Measurements from ENCODE around the gene CACNA2D4. TPM values are rescaled to one million over a fixed set of nuclear protein-coding genes. Genes with fewer than 3 reads are reported as not detected.
"Not testable (repeated sequence)": the region's sequence is repeated elsewhere in the genome, so short reads cannot be mapped to it uniquely, and the experiment has no call there.

Gene CACNA2D4
- total RNA-seq, 1 donor from 2014 or later = 0.45 TPM

DNA sequence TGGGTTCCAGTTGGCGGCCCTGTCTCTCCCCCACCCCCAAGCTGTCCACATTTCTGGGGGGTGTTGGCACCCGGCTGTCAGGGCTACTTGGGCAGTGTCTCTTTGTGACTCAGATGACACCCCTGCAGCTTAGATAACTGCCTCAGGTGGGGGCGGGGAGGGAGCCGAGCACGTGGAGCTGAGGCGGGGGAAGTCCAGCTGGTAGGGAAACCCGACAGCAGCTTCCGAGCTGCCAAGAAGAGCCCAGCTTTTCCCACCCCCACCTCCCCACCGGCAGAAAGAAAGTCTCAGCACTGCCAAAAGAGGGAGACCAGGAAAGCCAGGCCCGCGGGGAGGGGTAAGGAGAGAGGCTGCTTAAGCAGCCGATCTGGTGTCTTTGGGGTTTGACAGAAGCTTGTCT is 96.6 kb downstream of the CACNA2D4 start:
- no peak overlapping the region for H3K27ac Mint-ChIP-seq
- H3K36me3 Mint-ChIP-seq = no peaks in the 10 kb centered on the region
- DNase-seq (ENCODE audit: low spot score in 2 of 2, unreplicated experiment in 2 of 2) = no peak
- no peaks in the 10 kb centered on the region for H3K9me3 Mint-ChIP-seq
- no peak overlapping the region for H3K4me3 Mint-ChIP-seq
- TF ChIP-seq, protein P1, sequence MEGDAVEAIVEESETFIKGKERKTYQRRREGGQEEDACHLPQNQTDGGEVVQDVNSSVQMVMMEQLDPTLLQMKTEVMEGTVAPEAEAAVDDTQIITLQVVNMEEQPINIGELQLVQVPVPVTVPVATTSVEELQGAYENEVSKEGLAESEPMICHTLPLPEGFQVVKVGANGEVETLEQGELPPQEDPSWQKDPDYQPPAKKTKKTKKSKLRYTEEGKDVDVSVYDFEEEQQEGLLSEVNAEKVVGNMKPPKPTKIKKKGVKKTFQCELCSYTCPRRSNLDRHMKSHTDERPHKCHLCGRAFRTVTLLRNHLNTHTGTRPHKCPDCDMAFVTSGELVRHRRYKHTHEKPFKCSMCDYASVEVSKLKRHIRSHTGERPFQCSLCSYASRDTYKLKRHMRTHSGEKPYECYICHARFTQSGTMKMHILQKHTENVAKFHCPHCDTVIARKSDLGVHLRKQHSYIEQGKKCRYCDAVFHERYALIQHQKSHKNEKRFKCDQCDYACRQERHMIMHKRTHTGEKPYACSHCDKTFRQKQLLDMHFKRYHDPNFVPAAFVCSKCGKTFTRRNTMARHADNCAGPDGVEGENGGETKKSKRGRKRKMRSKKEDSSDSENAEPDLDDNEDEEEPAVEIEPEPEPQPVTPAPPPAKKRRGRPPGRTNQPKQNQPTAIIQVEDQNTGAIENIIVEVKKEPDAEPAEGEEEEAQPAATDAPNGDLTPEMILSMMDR (IDR thresholded peaks at IDR 0.05; ENCODE audit: unreplicated experiment) = no peak
- peaks cover 3% of the 10 kb centered on the region for H3K4me1 Mint-ChIP-seq
- peaks cover 79% of the 10 kb centered on the region for H3K27me3 Mint-ChIP-seq (ENCODE audit: low read depth)

DNA sequence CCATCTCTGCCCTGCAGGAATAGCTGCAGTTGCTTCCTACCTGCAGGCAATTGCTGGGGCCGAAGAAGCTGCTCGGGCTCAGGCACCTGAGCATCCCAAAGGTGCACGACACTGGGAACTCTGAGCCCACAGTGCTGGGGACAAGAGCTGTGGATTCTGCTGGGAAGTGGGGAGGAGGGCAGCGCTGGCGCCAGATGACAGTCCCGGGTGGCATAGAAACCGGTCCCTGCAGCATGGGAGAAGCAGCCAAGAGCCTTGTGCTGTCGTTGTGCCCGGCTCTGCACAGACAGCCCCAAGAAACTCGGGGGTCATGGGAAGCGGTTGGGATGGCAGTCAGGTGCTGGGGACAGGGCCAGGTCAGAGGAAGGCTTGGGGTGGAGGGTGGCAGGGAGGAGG is 97.6 kb downstream of the CACNA2D4 start:
- Mint-ChIP-seq H3K27me3 (ENCODE audit: low read depth) (peaks cover 82% of the 10 kb centered on the region), H3K9me3 (no peaks in the 10 kb centered on the region), H3K27ac (no peak overlapping the region), H3K4me1 (peaks cover 3% of the 10 kb centered on the region), H3K4me3 (no peak overlapping the region), H3K36me3 (no peaks in the 10 kb centered on the region)
- TF ChIP-seq, protein P1 (IDR thresholded peaks at IDR 0.05; ENCODE audit: unreplicated experiment) = no peak
- no peak for DNase-seq (ENCODE audit: low spot score in 2 of 2, unreplicated experiment in 2 of 2)

DNA sequence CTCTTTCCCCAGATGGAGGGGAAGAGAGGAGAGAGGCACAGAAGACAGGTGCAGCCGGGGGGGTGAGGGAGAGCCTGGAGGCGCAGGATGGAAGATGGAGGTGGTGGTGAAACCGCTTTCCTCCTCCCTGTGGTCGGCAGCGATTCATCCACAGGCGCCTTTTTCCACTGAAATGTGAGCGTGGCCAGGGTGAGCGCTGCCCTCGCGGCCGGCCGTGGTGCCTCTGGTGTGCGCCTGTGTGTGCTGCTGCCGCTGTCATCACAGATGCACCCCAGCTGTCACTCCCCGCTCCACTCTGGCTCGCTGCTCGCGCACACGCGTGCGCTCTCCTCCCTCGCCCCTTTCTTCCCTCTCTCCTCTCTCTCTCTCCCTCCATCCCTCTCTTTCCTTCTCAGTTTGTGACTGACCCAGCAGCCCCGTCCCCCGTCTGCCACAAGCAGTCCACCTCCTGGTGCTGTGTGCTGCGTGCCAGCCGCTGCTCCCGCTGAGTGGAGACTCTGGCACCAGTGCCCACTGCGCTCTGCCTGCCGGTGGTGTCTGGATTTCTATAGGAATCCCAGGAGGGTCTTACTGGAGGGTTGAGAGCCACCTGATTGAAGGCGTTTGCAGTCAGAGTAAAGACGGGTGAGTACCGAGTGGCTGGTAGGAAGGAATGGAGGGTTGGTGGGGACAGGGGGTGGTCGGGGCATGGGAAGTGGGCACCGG is 98.1 kb downstream of the CACNA2D4 start, which contains the start of gene LRTM2:
Gene LRTM2, plus strand, starts transcription at position 375 of the 705 bp plus-strand sequence. CDS start 7,584 bp downstream, outside the sequence.
- peak within 1 kb of the TSS; percentile 31 for H3K4me3 Mint-ChIP-seq
- no peaks in the 10 kb centered on the region for H3K36me3 Mint-ChIP-seq
- no peak for DNase-seq (ENCODE audit: low spot score in 2 of 2, unreplicated experiment in 2 of 2)
- peaks cover 3% of the 10 kb centered on the region for H3K4me1 Mint-ChIP-seq
- H3K27ac Mint-ChIP-seq = no peak within 1 kb of the TSS
- H3K27me3 Mint-ChIP-seq (ENCODE audit: low read depth) = peaks cover 81% of the 10 kb centered on the region
- no peaks in the 10 kb centered on the region for H3K9me3 Mint-ChIP-seq
- TF ChIP-seq, protein P1 (IDR thresholded peaks at IDR 0.05; ENCODE audit: unreplicated experiment) = no peak

DNA sequence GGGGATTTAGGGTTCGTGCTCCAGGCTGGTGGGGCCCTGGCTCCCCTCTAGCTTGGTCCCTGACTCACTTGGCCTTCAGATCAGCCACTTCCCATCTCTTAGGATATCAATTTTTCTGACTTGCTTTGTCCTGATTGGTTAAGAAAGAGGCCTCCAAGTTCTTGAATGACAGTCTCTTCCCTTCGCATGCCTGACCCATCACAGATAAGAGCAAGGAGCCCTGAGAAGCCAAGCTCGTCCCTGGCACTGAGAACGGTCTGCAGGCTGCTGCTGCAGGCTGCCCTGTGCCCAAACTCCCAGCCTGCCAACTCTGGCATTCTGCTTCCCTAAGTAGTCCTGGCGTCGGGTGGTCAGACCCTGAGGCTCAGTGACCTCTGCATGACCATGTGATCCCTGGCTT is 98.9 kb downstream of the CACNA2D4 start:
- H3K27me3 Mint-ChIP-seq (ENCODE audit: low read depth) = peaks cover 79% of the 10 kb centered on the region
- no peak overlapping the region for H3K4me3 Mint-ChIP-seq
- H3K27ac Mint-ChIP-seq = no peak overlapping the region

DNA sequence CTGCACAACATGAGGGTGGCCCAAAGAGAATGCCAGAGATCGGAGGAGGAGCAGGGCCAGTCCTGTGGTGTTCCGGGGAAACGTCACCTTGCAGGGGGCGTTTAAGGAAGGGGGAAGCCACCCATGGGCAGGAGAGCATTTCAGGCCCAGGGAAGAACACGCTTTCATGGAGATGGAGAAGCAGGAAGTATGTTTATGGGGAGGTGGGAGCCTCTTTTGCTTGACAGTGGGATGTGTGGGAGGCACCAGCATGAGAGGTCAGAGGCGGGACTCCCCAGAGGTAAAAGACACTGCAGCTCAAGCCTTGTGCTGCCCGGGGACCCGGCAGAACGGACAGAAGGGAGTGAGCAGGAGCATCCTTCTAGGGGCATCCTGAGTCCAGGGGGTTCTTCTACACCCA is 99.4 kb downstream of the CACNA2D4 start:
- no peak overlapping the region for H3K4me3 Mint-ChIP-seq
- peaks cover 76% of the 10 kb centered on the region for H3K27me3 Mint-ChIP-seq (ENCODE audit: low read depth)
- H3K27ac Mint-ChIP-seq = no peak overlapping the region
- H3K4me1 Mint-ChIP-seq = peaks cover 3% of the 10 kb centered on the region
- no peaks in the 10 kb centered on the region for H3K9me3 Mint-ChIP-seq
- TF ChIP-seq, protein P1 (IDR thresholded peaks at IDR 0.05; ENCODE audit: unreplicated experiment) = no peak
- DNase-seq (ENCODE audit: low spot score in 2 of 2, unreplicated experiment in 2 of 2) = no peak
- H3K36me3 Mint-ChIP-seq = no peaks in the 10 kb centered on the region

More for the DNA sequence above, 98.9 kb downstream of the CACNA2D4 start:
- TF ChIP-seq, protein P1 (IDR thresholded peaks at IDR 0.05; ENCODE audit: unreplicated experiment) = no peak
- Mint-ChIP-seq H3K36me3 (no peaks in the 10 kb centered on the region), H3K4me1 (peaks cover 3% of the 10 kb centered on the region), H3K9me3 (no peaks in the 10 kb centered on the region)
- no peak for DNase-seq (ENCODE audit: low spot score in 2 of 2, unreplicated experiment in 2 of 2)

DNA sequence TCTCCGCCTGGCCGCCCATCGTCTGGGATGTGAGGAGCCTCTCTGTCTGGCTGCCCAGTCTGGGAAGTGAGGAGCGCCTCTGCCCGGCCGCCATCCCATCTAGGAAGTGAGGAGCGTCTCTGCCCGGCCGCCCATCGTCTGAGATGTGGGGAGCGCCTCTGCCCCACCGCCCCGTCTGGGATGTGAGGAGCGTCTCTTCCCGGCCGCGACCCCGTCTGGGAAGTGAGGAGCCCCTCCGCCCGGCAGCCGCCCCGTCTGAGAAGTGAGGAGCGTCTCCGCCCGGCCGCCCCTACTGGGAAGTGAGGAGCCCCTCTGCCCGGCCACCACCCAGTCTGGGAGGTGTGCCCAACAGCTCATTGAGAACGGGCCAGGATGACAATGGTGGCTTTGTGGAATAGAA is 100.5 kb downstream of the CACNA2D4 start:
- H3K4me3 Mint-ChIP-seq; H3K4me1 Mint-ChIP-seq; H3K9me3 Mint-ChIP-seq; DNase-seq (ENCODE audit: low spot score in 2 of 2, unreplicated experiment in 2 of 2); H3K27ac Mint-ChIP-seq; H3K36me3 Mint-ChIP-seq: not testable (repeated sequence)
- H3K27me3 Mint-ChIP-seq (ENCODE audit: low read depth) = peaks cover 69% of the 10 kb centered on the region
